ENCODE data around the gene MED27.

Gene MED27

DNA sequence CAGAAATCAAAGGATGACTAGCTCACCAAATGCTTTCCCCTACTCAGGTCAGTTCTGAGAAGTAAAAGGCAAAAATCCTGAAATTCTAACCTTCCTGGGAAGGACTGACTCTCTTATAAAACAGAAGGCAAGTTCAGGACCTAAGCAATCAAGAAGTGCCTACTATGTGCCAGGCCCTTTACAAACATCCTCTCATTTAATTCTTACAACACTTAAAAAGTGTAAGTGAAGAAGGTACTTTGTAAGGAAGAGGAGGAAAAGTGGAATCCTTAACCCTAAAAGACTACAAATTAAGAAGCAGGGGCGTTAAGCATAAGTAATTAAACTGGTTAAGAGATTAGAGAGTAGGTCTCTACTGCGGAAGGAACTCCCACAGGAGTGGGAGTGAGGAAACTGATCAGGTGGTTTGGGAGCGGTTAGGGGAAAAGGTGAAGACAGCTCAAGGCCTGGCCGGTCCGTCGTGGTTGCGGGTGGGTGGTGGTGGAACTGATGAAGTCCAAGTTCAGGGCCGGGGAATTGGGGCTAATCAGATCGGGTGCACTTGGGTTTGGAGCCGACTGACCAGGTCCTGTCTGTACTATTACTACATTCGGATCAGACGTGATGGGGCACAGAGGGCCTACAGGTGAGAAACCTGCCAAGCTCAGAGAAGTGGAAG lies 839 bp downstream of the MED27 start:
- DNase-seq (ENCODE audit: low read depth) = no peak
- peak overlapping the region; percentile 65 for H3K4me3 ChIP-seq (ENCODE audit: low read depth, low read length)
- in situ Hi-C loops (cut with HindIII; ENCODE audit: low sequenced_read_pairs) = no loop called here
- TF ChIP-seq, protein P1, sequence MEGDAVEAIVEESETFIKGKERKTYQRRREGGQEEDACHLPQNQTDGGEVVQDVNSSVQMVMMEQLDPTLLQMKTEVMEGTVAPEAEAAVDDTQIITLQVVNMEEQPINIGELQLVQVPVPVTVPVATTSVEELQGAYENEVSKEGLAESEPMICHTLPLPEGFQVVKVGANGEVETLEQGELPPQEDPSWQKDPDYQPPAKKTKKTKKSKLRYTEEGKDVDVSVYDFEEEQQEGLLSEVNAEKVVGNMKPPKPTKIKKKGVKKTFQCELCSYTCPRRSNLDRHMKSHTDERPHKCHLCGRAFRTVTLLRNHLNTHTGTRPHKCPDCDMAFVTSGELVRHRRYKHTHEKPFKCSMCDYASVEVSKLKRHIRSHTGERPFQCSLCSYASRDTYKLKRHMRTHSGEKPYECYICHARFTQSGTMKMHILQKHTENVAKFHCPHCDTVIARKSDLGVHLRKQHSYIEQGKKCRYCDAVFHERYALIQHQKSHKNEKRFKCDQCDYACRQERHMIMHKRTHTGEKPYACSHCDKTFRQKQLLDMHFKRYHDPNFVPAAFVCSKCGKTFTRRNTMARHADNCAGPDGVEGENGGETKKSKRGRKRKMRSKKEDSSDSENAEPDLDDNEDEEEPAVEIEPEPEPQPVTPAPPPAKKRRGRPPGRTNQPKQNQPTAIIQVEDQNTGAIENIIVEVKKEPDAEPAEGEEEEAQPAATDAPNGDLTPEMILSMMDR (IDR thresholded peaks at IDR 0.05; ENCODE audit: low read depth, low read length, missing control alignments) = no peak

DNA sequence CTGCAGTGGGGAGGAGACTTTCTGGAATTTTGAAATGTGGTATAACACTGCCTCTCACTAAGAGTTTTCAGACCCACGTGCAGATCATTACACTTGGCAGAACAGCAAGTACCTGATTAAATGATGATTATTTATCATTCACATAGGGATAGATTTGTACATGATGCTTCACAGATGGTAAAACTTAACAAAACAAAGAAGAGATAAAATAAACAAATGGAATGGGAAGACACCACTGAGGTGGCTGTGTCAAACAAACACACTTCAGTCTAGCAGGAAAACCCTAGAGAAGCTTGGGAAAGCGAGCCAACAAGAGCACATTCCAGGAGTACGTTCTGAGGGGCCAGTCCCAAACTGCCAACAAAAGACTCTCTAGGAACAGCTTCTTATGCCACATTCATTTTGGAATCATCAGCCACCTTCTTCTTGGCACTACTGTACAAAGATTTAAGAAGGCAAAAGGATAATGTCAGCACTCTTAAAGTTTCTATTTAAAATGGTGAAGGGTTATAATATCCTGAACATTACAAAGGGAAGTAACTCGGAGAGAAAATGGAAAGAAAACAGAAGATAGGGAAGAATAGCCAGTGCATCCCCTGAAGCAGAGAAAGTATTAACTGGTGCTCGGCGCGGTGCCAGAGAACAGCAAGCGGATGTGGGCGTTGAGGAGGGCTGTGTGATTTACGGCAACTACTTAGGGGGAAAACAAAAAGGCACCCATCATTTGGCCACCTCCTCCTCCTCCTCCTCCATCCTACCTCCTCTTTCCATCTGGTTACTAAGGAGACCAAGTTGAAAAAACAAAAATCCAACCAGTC lies 1.6 kb downstream of the MED27 start:
- in situ Hi-C loops (cut with HindIII; ENCODE audit: low sequenced_read_pairs) = no loop called here
- TF ChIP-seq, protein P1 (IDR thresholded peaks at IDR 0.05; ENCODE audit: low read depth, low read length, missing control alignments) = no peak
- H3K4me3 ChIP-seq (ENCODE audit: low read depth, low read length) = peak overlapping the region; percentile 65
- peak; percentile 46 for DNase-seq (ENCODE audit: low read depth)

DNA sequence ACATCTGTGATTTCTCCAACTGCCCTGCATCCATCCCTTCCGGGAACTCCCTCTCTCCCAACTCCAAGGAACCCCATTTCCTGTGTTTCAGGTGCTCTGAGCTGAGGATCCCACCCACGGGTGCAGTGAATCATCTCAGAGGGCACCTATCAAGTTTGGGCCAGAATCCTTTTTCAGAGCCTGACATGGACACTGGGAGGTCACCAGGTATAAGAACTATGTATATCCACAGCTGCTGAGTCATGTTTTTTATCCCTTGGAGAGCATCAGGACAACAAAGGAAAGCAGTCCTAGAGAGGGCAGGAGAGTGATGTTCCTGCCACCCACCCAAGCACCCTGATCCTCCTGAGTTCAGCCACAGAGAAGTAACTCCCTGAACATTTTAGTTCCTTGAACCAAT lies 3.8 kb downstream of the MED27 start:
- no peak overlapping the region for H3K4me3 ChIP-seq (ENCODE audit: low read depth, low read length)
- no peak for DNase-seq (ENCODE audit: low read depth)
- in situ Hi-C loops (cut with HindIII; ENCODE audit: low sequenced_read_pairs) = no loop called here
- TF ChIP-seq, protein P1 (IDR thresholded peaks at IDR 0.05; ENCODE audit: low read depth, low read length, missing control alignments) = no peak

DNA sequence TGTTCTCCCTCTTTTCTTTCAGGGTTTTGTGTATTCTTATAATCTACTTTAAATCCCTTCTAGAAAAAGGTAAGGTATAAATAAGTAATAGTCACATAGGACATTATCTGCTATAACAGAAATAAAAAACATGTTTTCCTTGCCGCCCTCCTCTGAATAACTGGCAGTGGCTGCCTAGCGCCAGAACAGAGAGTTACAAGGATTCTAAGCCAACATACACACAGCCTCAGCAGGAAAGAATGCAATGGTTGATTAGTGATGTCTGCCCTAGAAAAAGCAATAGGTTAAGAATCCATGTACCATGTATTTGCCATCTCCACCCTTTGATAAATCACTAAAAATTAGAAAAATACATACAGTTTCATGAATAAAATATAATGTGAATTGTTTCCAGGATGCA lies 4.9 kb downstream of the MED27 start:
- peak; percentile 59 for DNase-seq (ENCODE audit: low read depth)
- in situ Hi-C loops (cut with HindIII; ENCODE audit: low sequenced_read_pairs) = no loop called here
- TF ChIP-seq, protein P1 (IDR thresholded peaks at IDR 0.05; ENCODE audit: low read depth, low read length, missing control alignments) = no peak
- no peak overlapping the region for H3K4me3 ChIP-seq (ENCODE audit: low read depth, low read length)

DNA sequence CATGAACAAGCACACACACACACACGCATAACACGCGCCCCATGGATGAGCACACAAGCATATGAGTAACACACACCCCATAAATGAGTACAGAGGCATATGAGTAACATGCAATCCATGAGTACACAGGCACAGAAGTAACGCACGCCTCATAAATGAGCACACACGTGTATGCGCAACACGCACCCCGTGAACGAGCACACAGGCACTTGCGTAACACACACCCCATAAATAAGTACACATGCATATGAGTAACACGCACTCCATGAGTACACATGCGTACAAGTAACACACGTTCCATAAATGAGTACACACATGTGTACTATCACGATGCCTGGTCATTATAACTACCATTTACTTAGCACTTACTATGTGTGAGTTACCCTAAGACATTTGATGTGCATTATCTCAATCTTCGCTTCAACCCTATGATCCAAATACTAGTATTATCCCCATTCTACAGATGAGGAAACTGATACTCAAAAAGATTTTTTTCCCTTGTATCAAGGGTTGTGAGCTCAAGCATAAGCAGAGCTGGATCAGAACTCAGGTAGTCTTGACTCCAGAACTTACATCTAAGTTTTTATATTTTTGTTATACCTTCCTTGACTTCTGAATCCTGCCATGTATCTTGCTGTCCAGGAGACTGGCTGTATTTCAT lies 7.7 kb downstream of the MED27 start:
- TF ChIP-seq, protein P1 (IDR thresholded peaks at IDR 0.05; ENCODE audit: low read depth, low read length, missing control alignments) = no peak
- no peak overlapping the region for H3K4me3 ChIP-seq (ENCODE audit: low read depth, low read length)
- no peak for DNase-seq (ENCODE audit: low read depth)
- in situ Hi-C loops (cut with HindIII; ENCODE audit: low sequenced_read_pairs) = no loop called here

DNA sequence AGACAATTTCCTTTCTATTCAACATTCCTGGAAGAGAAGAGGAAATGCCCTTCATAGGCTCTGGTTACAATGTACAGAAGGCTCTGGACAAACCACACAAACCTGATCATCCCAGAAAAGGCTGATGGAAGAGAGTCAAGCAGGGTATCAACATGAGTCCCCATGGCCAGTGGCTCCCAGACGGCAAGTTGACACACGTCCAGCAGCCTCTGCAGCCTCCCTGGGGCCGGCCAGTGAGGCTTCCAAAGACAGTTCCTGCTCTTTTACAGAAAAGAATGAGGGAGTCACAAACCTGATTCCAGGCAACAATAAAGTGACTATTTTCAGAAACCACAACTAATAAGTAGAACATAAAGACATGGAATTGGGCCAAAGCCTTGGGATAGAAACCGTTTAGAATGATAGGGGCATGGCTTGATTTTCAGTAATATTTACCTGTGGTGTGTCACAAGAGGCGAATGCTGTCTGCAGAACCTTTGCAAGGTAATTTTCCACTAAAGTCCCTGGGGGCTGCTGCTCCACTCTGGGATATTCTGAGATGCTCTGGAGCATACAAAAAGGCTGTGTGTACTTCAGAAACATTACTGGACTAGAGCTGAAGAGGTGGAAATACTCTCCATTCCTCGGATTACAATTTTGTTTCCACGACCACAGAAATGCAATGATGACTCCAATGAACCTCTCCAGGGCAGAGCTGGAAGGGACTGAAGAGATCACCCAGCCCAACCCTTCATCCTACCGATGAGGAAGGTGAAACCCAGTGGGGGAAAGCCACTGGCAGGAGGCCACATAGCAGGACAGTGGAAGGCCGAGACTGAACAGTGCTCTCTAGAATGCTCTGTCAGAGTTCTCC lies 10.4 kb downstream of the MED27 start:
- in situ Hi-C loops (cut with HindIII; ENCODE audit: low sequenced_read_pairs) = no loop called here
- TF ChIP-seq, protein P1 (IDR thresholded peaks at IDR 0.05; ENCODE audit: low read depth, low read length, missing control alignments) = no peak
- DNase-seq (ENCODE audit: low read depth) = peak; percentile 74
- H3K4me3 ChIP-seq (ENCODE audit: low read depth, low read length) = peak overlapping the region; percentile 4
